NCI-H82 treated with DMSO at 0.1 percent for 48 hours (cell line): ENCODE results near the gene KLHL11.
"Not testable (repeated sequence)": the region's sequence is repeated elsewhere in the genome, so short reads cannot be mapped to it uniquely, and the experiment has no call there.

Experiments used
- DNase-seq: peaks from one replicate; lab custom pipeline; 2025; ENCODE audit not compliant: unreplicated experiment; lab: John Stamatoyannopoulos, UW

Gene KLHL11

GRCh38 chr17:41888332-41888965, 23.2 kb upstream of the KLHL11 start:
- no peak for DNase-seq

GRCh38 chr17:41885733-41886132, 20.5 kb upstream of the KLHL11 start:
- no peak for DNase-seq

- peak; percentile 28 for DNase-seq
Measured at GRCh38 chr17:41882756-41883155, 17.5 kb upstream of the KLHL11 start.

- no peak for DNase-seq
Measured at GRCh38 chr17:41880130-41880529, 14.9 kb upstream of the KLHL11 start.

GRCh38 chr17:41874293-41874670, 9.1 kb upstream of the KLHL11 start:
- DNase-seq = not testable (repeated sequence)

GRCh38 chr17:41873559-41874292, 8.5 kb upstream of the KLHL11 start:
- DNase-seq = no peak

GRCh38 chr17:41871789-41872188, 6.6 kb upstream of the KLHL11 start:
- DNase-seq = no peak

GRCh38 chr17:41870627-41871026, 5.4 kb upstream of the KLHL11 start:
- DNase-seq = no peak

GRCh38 chr17:41870097-41870496, 4.9 kb upstream of the KLHL11 start:
- no peak for DNase-seq

GRCh38 chr17:41869426-41869825, 4.2 kb upstream of the KLHL11 start:
- no peak for DNase-seq

- DNase-seq = no peak
Measured at GRCh38 chr17:41868568-41868967, 3.3 kb upstream of the KLHL11 start.

- no peak for DNase-seq
Measured at GRCh38 chr17:41865596-41865893, 322 bp upstream of the KLHL11 start.

GRCh38 chr17:41864498-41864835, 756 bp downstream of the KLHL11 start:
- no peak for DNase-seq

GRCh38 chr17:41863074-41863848, 2.0 kb downstream of the KLHL11 start:
- no peak for DNase-seq

- DNase-seq = peak; percentile 65
Measured at GRCh38 chr17:41860254-41860931, 4.8 kb downstream of the KLHL11 start.

- DNase-seq = not testable (repeated sequence)
Measured at GRCh38 chr17:41851382-41851781, 13.8 kb downstream of the KLHL11 start.

GRCh38 chr17:41849251-41849990, 15.8 kb downstream of the KLHL11 start:
- DNase-seq = no peak

- no peak for DNase-seq
Measured at GRCh38 chr17:41848788-41849187, 16.4 kb downstream of the KLHL11 start.

GRCh38 chr17:41844971-41845370, 20.3 kb downstream of the KLHL11 start:
- no peak for DNase-seq

- not testable (repeated sequence) for DNase-seq
Measured at GRCh38 chr17:41840781-41841180, 24.4 kb downstream of the KLHL11 start.

- not testable (repeated sequence) for DNase-seq
Measured at GRCh38 chr17:41839448-41839847, 25.8 kb downstream of the KLHL11 start.
